ENCODE data around the gene PTCD2.

DNA sequence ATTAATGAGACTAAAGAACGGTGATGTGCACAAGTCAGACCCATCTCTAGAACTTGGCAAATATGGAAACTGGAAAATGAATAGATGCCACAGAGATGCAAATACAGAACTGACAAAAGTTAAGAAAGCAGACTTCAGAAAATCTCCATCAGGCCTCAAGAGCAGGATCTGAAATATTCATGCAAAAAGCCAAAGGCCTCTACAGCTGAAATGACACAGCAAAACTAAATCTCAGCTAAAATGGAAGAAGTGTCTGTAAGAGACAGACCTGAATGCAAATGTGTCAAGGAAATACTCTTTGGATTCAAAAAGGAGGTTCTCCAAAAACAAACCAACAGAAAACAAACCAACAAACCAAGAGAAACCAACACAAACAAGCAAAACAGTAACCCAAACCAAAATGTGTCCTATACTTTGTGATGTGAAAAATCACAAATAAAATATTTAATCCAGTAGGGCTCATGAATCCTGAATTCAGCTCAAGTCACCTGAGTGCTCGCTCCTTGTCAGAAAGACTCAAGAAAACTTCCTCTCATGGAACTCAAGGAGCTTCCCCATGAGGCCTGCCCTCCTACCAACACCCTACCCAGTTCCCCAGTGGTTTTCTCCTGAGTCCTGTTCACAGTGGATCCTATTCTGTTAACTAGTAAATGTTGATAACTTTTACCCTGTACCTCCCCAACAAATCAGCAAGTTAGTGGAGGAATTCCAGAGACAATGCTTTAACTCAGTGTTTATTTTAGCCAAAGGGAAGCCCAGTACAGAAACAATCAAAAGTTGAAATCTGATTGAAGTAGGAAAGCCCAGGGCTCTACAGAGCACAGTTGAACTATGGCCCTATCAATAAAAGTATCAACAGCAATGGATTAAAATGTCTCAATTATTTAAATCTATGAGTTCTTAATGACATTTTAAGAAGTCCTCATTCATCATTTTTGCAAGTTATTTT is 14.7 kb upstream of the PTCD2 start:
- no peak for TF ChIP-seq CTCF (IDR thresholded peaks at IDR 0.05)
- TF ChIP-seq POLR2A (IDR thresholded peaks at IDR 0.05), result no peak

Data from esophagus squamous epithelium (tissue), 4 donors.